Esophagus muscularis mucosa (tissue), 4 donors: Measurements from ENCODE around the gene MAL. TPM values are rescaled to one million over a fixed set of nuclear protein-coding genes. Genes with fewer than 3 reads are reported as not detected.

Experiments
- DNase-seq: peaks from one replicate; pipeline ENCODE4 v3.0.0-alpha.2; 2017; ENCODE audit errors: extremely low spot score
- H3K27ac ChIP-seq, 4 donors: fragments of 200-600 bp; sonication (generic); replicated peaks in 1 of 4; 1 replicate in 3 of 4; 2 replicates in 1 of 4; pipeline ENCODE4 v1.5.1; 2016 to 2019; ENCODE audit warnings: mild to moderate bottlenecking in 1 of 4
- H3K27me3 ChIP-seq, 4 donors: fragments of 200-600 bp; sonication (generic); one replicate each; pipeline versions ENCODE4 v1.5.1 to v1.6.0; 2016 to 2019
- H3K36me3 ChIP-seq, 4 donors: fragments of 200-600 bp; sonication (generic); one replicate each; pipeline ENCODE4 v1.5.1; 2016 to 2019
- H3K4me1 ChIP-seq, 4 donors: fragments of 200-600 bp; sonication (generic); one replicate each; pipeline ENCODE4 v1.5.1; 2016 to 2019
- H3K4me3 ChIP-seq, 4 donors: fragments of 200-600 bp; sonication (generic); 1 replicate in 2 of 4; 2 replicates in 2 of 4; pipeline ENCODE4 v1.5.1; 2016 to 2019; ENCODE audit warnings: mild to moderate bottlenecking in 4 of 4, moderate library complexity in 1 of 4
- H3K9me3 ChIP-seq, 4 donors: fragments of 200-600 bp; sonication (generic); 1 replicate in 3 of 4; 2 replicates in 1 of 4; pipeline ENCODE4 v1.5.1; 2016 to 2019
- CTCF ChIP-seq, 3 experiments: fragments of 200-600 bp in 2 of 3; fragments of 450-650 bp in 1 of 3; sonication (generic) in 2 of 3; IDR thresholded peaks; one replicate each; pipeline ENCODE4 v1.5.1; 2017 to 2019; ENCODE audit warnings: antibody characterized with exemption in 3 of 3, mild to moderate bottlenecking in 2 of 3, moderate library complexity in 1 of 3
- EP300 ChIP-seq: sonication (generic); formaldehyde crosslinking; IDR thresholded peaks from one replicate; pipeline ENCODE4 v1.6.1; 2017; ENCODE audit warnings: antibody characterized with exemption
- POLR2A ChIP-seq: fragments of 450-650 bp; IDR thresholded peaks from one replicate; pipeline ENCODE4 v1.6.1; 2017; ENCODE audit warnings: antibody characterized with exemption, moderate library complexity, mild to moderate bottlenecking, low read depth
- POLR2AphosphoS5 ChIP-seq, 2 donors: sonication (generic); formaldehyde crosslinking; IDR thresholded peaks; one replicate each; pipeline ENCODE4 v1.6.1; 2017; ENCODE audit warnings: antibody characterized with exemption in 2 of 2
- WGBS: methylation state at CpG from one replicate; pipeline ENCODE4 v1.1.5; 2018; 5-methylcytosine and 5-hydroxymethylcytosine counted together
- intact Hi-C: fragments of 100-400 bp; cut with DNase I; formaldehyde crosslinking; loops from one replicate; pipeline ENCODE4 v1.15.1; 2023
- total RNA-seq, 4 donors: library from RNA; depleted of rRNA; stranded (reverse); fragments of >200 nt; gene quantifications; one replicate each; pipeline versions ENCODE4 v1.1.0 to v1.2.1, GENCODE V29; 2016

The MAL gene
- total RNA-seq, 4 donors from 2014 or later: 23.3 to 46.2 (median 36.6) TPM

- H3K27me3 ChIP-seq: peaks cover 0 to 63% (median 8%) of the 10 kb centered on the region in 4 donors
- intact Hi-C loops: loop anchor here (5.0 kb wide), 2 partner anchors 39 to 56 kb away; no protein-coding TSS in a partner anchor
Observed at GRCh38 chr2:95077861-95078603, 52.5 kb downstream of the MAL start.

DNA sequence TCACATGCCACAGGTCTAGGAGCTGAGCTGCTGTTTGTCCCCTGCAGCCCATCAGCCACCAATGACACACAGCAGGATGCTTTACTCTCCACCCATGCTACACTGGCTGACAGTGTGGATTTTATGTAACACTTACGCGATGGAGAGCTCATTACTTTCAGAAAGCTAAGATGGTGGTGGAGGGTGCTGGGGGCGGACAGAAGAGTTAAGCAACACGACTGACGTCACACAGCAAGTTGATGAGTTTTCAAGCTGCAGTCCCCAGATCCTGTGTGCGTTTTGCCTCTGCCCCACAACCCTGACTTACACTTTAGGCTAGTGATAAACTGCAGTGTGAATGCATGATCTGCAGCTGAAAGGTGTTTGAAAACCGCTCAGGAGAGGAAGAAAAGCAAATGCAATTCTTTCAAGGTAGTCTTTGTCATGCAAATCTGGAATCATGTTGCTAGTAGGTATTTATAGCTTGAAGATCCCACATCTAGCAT lies 53.7 kb downstream of the MAL start:
- Histone ChIP-seq H3K9me3 (no peaks in the 10 kb centered on the region), H3K36me3 (no peaks in the 10 kb centered on the region), H3K4me1 (peaks cover 9 to 14% (median 11%) of the 10 kb centered on the region in 4 donors), H3K27ac (no peak overlapping the region), H3K4me3 (no peak overlapping the region), H3K27me3 (peaks cover 0 to 51% (median 8%) of the 10 kb centered on the region in 4 donors)
- TF ChIP-seq EP300: no peak
- no peak for TF ChIP-seq POLR2AphosphoS5 (IDR thresholded peaks at IDR 0.05)
- TF ChIP-seq POLR2A: no peak
- TF ChIP-seq CTCF (IDR thresholded peaks at IDR 0.05): no peak
- 46% methylated on average over 7 of the region's 7 CpGs for WGBS
- peak; percentile 72 for DNase-seq
- intact Hi-C loops: loop anchor here (5.0 kb wide), 2 partner anchors 38 to 57 kb away; no protein-coding TSS in a partner anchor

More at GRCh38 chr2:95077861-95078603, 52.5 kb downstream of the MAL start:
- Histone ChIP-seq H3K4me3 (no peak overlapping the region), H3K9me3 (no peaks in the 10 kb centered on the region), H3K4me1 (peaks cover 9 to 14% (median 11%) of the 10 kb centered on the region in 4 donors), H3K27ac (no peak overlapping the region), H3K36me3 (no peaks in the 10 kb centered on the region)
- peak; percentile 89 for DNase-seq
- no peak for TF ChIP-seq CTCF (IDR thresholded peaks at IDR 0.05)
- no peak for TF ChIP-seq POLR2AphosphoS5 (IDR thresholded peaks at IDR 0.05)
- TF ChIP-seq EP300: no peak
- WGBS: 67% methylated on average over 8 of the region's 10 CpGs

- H3K27me3 ChIP-seq: peaks cover 0 to 18% (median 1%) of the 10 kb centered on the region in 4 donors
- WGBS: 85% methylated on average over 2 of the region's 2 CpGs
- H3K27ac ChIP-seq: no peak overlapping the region
- H3K9me3 ChIP-seq: no peaks in the 10 kb centered on the region
- H3K4me3 ChIP-seq: no peak overlapping the region
- intact Hi-C loops: no loop called here
- H3K36me3 ChIP-seq: peaks cover 19 to 28% (median 27%) of the 10 kb centered on the region in 4 donors
- peaks cover 0 to 2% (median 0%) of the 10 kb centered on the region in 4 donors for H3K4me1 ChIP-seq
- DNase-seq: no peak
- TF ChIP-seq POLR2AphosphoS5 (IDR thresholded peaks at IDR 0.05) (no peak), EP300 (no peak), POLR2A (no peak), CTCF (IDR thresholded peaks at IDR 0.05) (no peak)
Observed at GRCh38 chr2:95082477-95082876, 57.0 kb downstream of the MAL start.

DNA sequence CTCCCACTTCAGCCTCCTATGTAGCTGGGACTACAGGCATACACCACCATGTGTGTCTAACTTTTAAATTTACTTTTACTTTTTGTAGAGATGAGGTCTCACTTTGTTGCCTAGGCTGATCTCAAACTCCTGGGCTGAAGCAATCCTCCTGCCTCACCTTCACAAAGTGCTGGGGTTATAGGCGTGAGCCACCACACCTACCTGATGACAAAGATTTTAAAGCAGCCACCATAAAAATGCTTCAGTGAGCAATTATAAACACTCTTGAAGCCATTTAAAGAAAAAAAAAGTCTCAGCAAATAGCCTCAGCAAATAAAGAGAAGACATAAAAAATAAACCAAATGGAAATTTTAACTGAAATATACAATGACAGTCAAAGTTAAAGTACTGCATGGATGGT lies 60.5 kb downstream of the MAL start:
- H3K9me3 ChIP-seq: no peaks in the 10 kb centered on the region
- no peaks in the 10 kb centered on the region for H3K27me3 ChIP-seq
- DNase-seq: no peak
- H3K4me1 ChIP-seq: no peaks in the 10 kb centered on the region
- TF ChIP-seq EP300: no peak
- TF ChIP-seq POLR2A: no peak
- TF ChIP-seq POLR2AphosphoS5 (IDR thresholded peaks at IDR 0.05): no peak
- TF ChIP-seq CTCF (IDR thresholded peaks at IDR 0.05): no peak
- intact Hi-C loops: no loop called here
- 100% methylated on average over 1 of the region's 1 CpG for WGBS
- H3K27ac ChIP-seq: no peak overlapping the region
- no peak overlapping the region for H3K4me3 ChIP-seq
- H3K36me3 ChIP-seq: peaks cover 45 to 61% (median 58%) of the 10 kb centered on the region in 4 donors
